ENCODE measurements around the gene RADIL.

Gene RADIL

GRCh38 chr7:4831723-4832495 lies 51.6 kb downstream of the RADIL start:
- no peak for DNase-seq

- DNase-seq = no peak
These were observed 53.3 kb downstream of the RADIL start for GRCh38 chr7:4830176-4830575.

- no peak for DNase-seq
These were observed 54.7 kb downstream of the RADIL start for GRCh38 chr7:4828720-4829383.

- DNase-seq = no peak
These were observed 58.4 kb downstream of the RADIL start for GRCh38 chr7:4825081-4825480.

- no peak for DNase-seq
These were observed 59.3 kb downstream of the RADIL start for GRCh38 chr7:4824120-4824775.

GRCh38 chr7:4823441-4824119 lies 59.9 kb downstream of the RADIL start:
- peak in 1 of 2 experiments; percentile 45 for DNase-seq

- DNase-seq = no peak
These were observed 60.8 kb downstream of the RADIL start for GRCh38 chr7:4822677-4823076.

GRCh38 chr7:4820967-4821471 lies 62.5 kb downstream of the RADIL start:
- no peak for DNase-seq

- DNase-seq = no peak
These were observed 63.0 kb downstream of the RADIL start for GRCh38 chr7:4820405-4820966.

GRCh38 chr7:4819560-4820404 lies 63.7 kb downstream of the RADIL start:
- DNase-seq = no peak

- DNase-seq = no peak
These were observed 65.3 kb downstream of the RADIL start for GRCh38 chr7:4818000-4818794.

GRCh38 chr7:4817178-4817901 lies 66.2 kb downstream of the RADIL start:
- DNase-seq = no peak

- DNase-seq = no peak
These were observed 67.0 kb downstream of the RADIL start for GRCh38 chr7:4816419-4817080.

- no peak for DNase-seq
These were observed 67.7 kb downstream of the RADIL start for GRCh38 chr7:4815609-4816418.

- no peak for DNase-seq
These were observed 68.4 kb downstream of the RADIL start for GRCh38 chr7:4815121-4815520.

- no peak for DNase-seq
These were observed 69.1 kb downstream of the RADIL start for GRCh38 chr7:4814433-4814832.

GRCh38 chr7:4809666-4810065 lies 73.8 kb downstream of the RADIL start:
- DNase-seq = no peak

GRCh38 chr7:4809091-4809591 lies 74.4 kb downstream of the RADIL start:
- no peak for DNase-seq

- no peak for DNase-seq
These were observed 75.0 kb downstream of the RADIL start for GRCh38 chr7:4808565-4808964.

Measured in cerebellar nuclear complex (tissue), 1 donor.